CD4-positive, alpha-beta T cell treated with Interleukin-15 for 1 hour (primary cell): ENCODE data around the gene SLC12A6.

Experiments used
- DNase-seq: peaks from one replicate; pipeline ENCODE4 v3.0.0-alpha.2; 2020

The SLC12A6 gene

GRCh38 chr15:34327906-34328305, 9.7 kb downstream of the SLC12A6 start:
- no peak for DNase-seq

- no peak for DNase-seq
These were observed 12.2 kb downstream of the SLC12A6 start for GRCh38 chr15:34325368-34325767.

GRCh38 chr15:34324933-34325332, 12.6 kb downstream of the SLC12A6 start:
- DNase-seq, result no peak

- DNase-seq, result no peak
These were observed 14.4 kb downstream of the SLC12A6 start for GRCh38 chr15:34323217-34323616.

GRCh38 chr15:34318277-34319079, 19.1 kb downstream of the SLC12A6 start:
- DNase-seq, result peak; percentile 23

GRCh38 chr15:34314491-34315490, 22.8 kb downstream of the SLC12A6 start:
- DNase-seq, result no peak

- DNase-seq, result no peak
These were observed 26.0 kb downstream of the SLC12A6 start for GRCh38 chr15:34311563-34311962.

GRCh38 chr15:34304613-34305012, 33.0 kb downstream of the SLC12A6 start:
- DNase-seq, result no peak

- no peak for DNase-seq
These were observed 36.5 kb downstream of the SLC12A6 start for GRCh38 chr15:34301058-34301457.

- no peak for DNase-seq
These were observed 40.5 kb downstream of the SLC12A6 start for GRCh38 chr15:34297059-34297458.

GRCh38 chr15:34292621-34293020, 45.0 kb downstream of the SLC12A6 start:
- no peak for DNase-seq

- DNase-seq, result no peak
These were observed 52.6 kb downstream of the SLC12A6 start for GRCh38 chr15:34284937-34285336.

- DNase-seq, result no peak
These were observed 55.2 kb downstream of the SLC12A6 start for GRCh38 chr15:34282384-34282783.

GRCh38 chr15:34280193-34280592, 57.4 kb downstream of the SLC12A6 start:
- no peak for DNase-seq

GRCh38 chr15:34279368-34279767, 58.2 kb downstream of the SLC12A6 start:
- DNase-seq, result no peak

- no peak for DNase-seq
These were observed 61.9 kb downstream of the SLC12A6 start for GRCh38 chr15:34275721-34276120.

- DNase-seq, result no peak
These were observed 62.4 kb downstream of the SLC12A6 start for GRCh38 chr15:34275154-34275553.

GRCh38 chr15:34271493-34271892, 66.1 kb downstream of the SLC12A6 start:
- no peak for DNase-seq

- no peak for DNase-seq
These were observed 70.8 kb downstream of the SLC12A6 start for GRCh38 chr15:34266751-34267150.

- no peak for DNase-seq
These were observed 73.5 kb downstream of the SLC12A6 start for GRCh38 chr15:34264076-34264475.

- no peak for DNase-seq
These were observed 75.2 kb downstream of the SLC12A6 start for GRCh38 chr15:34262362-34262761.

- no peak for DNase-seq
These were observed 78.0 kb downstream of the SLC12A6 start for GRCh38 chr15:34259566-34259965.

- DNase-seq, result no peak
These were observed 79.4 kb downstream of the SLC12A6 start for GRCh38 chr15:34258151-34258550.

GRCh38 chr15:34252545-34252944, 85.0 kb downstream of the SLC12A6 start:
- no peak for DNase-seq
